Hepatocyte (in vitro differentiated cells): ENCODE results near the gene RIMBP3C.

Experiments
- EZH2phosphoT487 ChIP-seq: fragments of 200-600 bp; sonication (generic); IDR thresholded peaks from one replicate; pipeline ENCODE4 v1.6.1; 2018; ENCODE audit warnings: antibody characterized with exemption, mild to moderate bottlenecking, low read depth, moderate library complexity; ENCODE audit not compliant: unreplicated experiment, severe bottlenecking
- TF ChIP-seq, protein P1 (sequence below): fragments of 200-600 bp; sonication (generic); IDR thresholded peaks from 2 replicates; pipeline ENCODE4 v1.5.1; 2016; ENCODE audit warnings: antibody characterized with exemption, mild to moderate bottlenecking; ENCODE audit not compliant: poor library complexity

GRCh38 chr22:21568347-21569075 lies 17.2 kb upstream of the RIMBP3C start:
- TF ChIP-seq, protein P1, sequence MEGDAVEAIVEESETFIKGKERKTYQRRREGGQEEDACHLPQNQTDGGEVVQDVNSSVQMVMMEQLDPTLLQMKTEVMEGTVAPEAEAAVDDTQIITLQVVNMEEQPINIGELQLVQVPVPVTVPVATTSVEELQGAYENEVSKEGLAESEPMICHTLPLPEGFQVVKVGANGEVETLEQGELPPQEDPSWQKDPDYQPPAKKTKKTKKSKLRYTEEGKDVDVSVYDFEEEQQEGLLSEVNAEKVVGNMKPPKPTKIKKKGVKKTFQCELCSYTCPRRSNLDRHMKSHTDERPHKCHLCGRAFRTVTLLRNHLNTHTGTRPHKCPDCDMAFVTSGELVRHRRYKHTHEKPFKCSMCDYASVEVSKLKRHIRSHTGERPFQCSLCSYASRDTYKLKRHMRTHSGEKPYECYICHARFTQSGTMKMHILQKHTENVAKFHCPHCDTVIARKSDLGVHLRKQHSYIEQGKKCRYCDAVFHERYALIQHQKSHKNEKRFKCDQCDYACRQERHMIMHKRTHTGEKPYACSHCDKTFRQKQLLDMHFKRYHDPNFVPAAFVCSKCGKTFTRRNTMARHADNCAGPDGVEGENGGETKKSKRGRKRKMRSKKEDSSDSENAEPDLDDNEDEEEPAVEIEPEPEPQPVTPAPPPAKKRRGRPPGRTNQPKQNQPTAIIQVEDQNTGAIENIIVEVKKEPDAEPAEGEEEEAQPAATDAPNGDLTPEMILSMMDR, result no peak
- TF ChIP-seq EZH2phosphoT487, result no peak
